Calu3 (cell line): Measurements from ENCODE around the gene GATB. TPM values are rescaled to one million over a fixed set of nuclear protein-coding genes. Genes with fewer than 3 reads are reported as not detected.
A peak's percentile ranks its signal among the peaks of the same experiment; 100 is the strongest.

Experiments used
- BruUV-seq: library from RNA; stranded (reverse); fragments of 400-500 nt; replicated peaks from 2 replicates; lab custom pipeline; 2021; lab: Mats Ljungman, UMichigan
- CTCF ChIA-PET: fragments of 300-600 bp; sonication (Branson Sonifier 250); formaldehyde crosslinking; loops from one replicate; lab custom pipeline; 2022; ENCODE audit warnings: antibody characterized with exemption; lab: Charles Lee
- DNase-seq: peaks from one replicate; pipeline ENCODE4 v3.0.0; 2022
- H3K27ac Mint-ChIP-seq: one replicate; pipeline ENCODE4 v1.8.0; 2022; ENCODE audit warnings: mixed read lengths; ENCODE audit not compliant: unreplicated experiment
- H3K27me3 Mint-ChIP-seq: one replicate; pipeline ENCODE4 v1.8.0; 2022; ENCODE audit warnings: mixed read lengths; ENCODE audit not compliant: unreplicated experiment
- H3K36me3 Mint-ChIP-seq: one replicate; pipeline ENCODE4 v1.8.0; 2022; ENCODE audit warnings: mild to moderate bottlenecking, moderate library complexity, mixed read lengths; ENCODE audit not compliant: insufficient read depth, unreplicated experiment
- H3K4me1 Mint-ChIP-seq: one replicate; pipeline ENCODE4 v1.8.0; 2022; ENCODE audit warnings: mild to moderate bottlenecking, low read depth, mixed read lengths; ENCODE audit not compliant: unreplicated experiment
- H3K4me3 Mint-ChIP-seq: one replicate; pipeline ENCODE4 v1.8.0; 2022; ENCODE audit warnings: mild to moderate bottlenecking, low read depth, moderate library complexity, mixed read lengths; ENCODE audit not compliant: unreplicated experiment
- H3K9me3 Mint-ChIP-seq: one replicate; pipeline ENCODE4 v1.8.0; 2022; ENCODE audit warnings: low read depth, mixed read lengths; ENCODE audit not compliant: unreplicated experiment
- CTCF ChIP-seq: fragments of 200-600 bp; IDR thresholded peaks from one replicate; pipeline ENCODE4 v1.8.0; 2022; ENCODE audit warnings: antibody characterized with exemption; ENCODE audit not compliant: unreplicated experiment
- intact Hi-C: fragments of 100-400 bp; cut with micrococcal nuclease; formaldehyde crosslinking; loops from one replicate; pipeline ENCODE4 v1.10.0; 2022; ENCODE audit not compliant: unreplicated experiment
- total RNA-seq: library from RNA; stranded (reverse); gene quantifications from 2 replicates; pipeline ENCODE4 v1.2.3, GENCODE V29; 2022

GATB gene
- total RNA-seq, 1 experiment from 2014 or later, result 11.6 TPM

GRCh38 chr4:151644622-151645021, 116.2 kb downstream of the GATB start:
- no peaks in the 10 kb centered on the region for H3K9me3 Mint-ChIP-seq
- no peak overlapping the region for H3K4me3 Mint-ChIP-seq
- no peaks in the 10 kb centered on the region for H3K27me3 Mint-ChIP-seq
- peak overlapping the region; percentile 13 for H3K27ac Mint-ChIP-seq
- BruUV-seq, result no TSS peak
- TF ChIP-seq CTCF, result no peak
- intact Hi-C loops, result loop anchor here (5.0 kb wide), 1 partner anchor 732 kb away; no protein-coding TSS in a partner anchor
- CTCF ChIA-PET, result interaction anchor here (0.6 to 1.3 kb wide), 3 partner anchors 14 to 528 kb away, joined by 3 to 4 read pairs (median 3); no protein-coding TSS in a partner anchor
- no peaks in the 10 kb centered on the region for H3K4me1 Mint-ChIP-seq
- peak; percentile 5 for DNase-seq
- peaks cover 5% of the 10 kb centered on the region for H3K36me3 Mint-ChIP-seq

GRCh38 chr4:151643564-151643963, 117.2 kb downstream of the GATB start:
- Mint-ChIP-seq H3K27me3 (no peaks in the 10 kb centered on the region), H3K4me1 (no peaks in the 10 kb centered on the region), H3K4me3 (no peak overlapping the region), H3K27ac (no peak overlapping the region), H3K9me3 (no peaks in the 10 kb centered on the region), H3K36me3 (peaks cover 5% of the 10 kb centered on the region)
- intact Hi-C loops, result loop anchor here (5.0 kb wide), 1 partner anchor 731 kb away; no protein-coding TSS in a partner anchor
- no TSS peak for BruUV-seq
- CTCF ChIA-PET, result interaction anchor here (1.0 kb wide), 1 partner anchor 39 kb away, joined by 3 read pairs; no protein-coding TSS in a partner anchor
- no peak for DNase-seq
- TF ChIP-seq CTCF, result no peak

GRCh38 chr4:151641983-151642382, 118.8 kb downstream of the GATB start:
- H3K27me3 Mint-ChIP-seq, result no peaks in the 10 kb centered on the region
- CTCF ChIA-PET, result no interaction called here
- H3K36me3 Mint-ChIP-seq, result peaks cover 5% of the 10 kb centered on the region
- no peaks in the 10 kb centered on the region for H3K9me3 Mint-ChIP-seq
- no TSS peak for BruUV-seq
- H3K4me1 Mint-ChIP-seq, result no peaks in the 10 kb centered on the region
- no peak for DNase-seq
- intact Hi-C loops, result loop anchor here (5.0 kb wide), 1 partner anchor 730 kb away; no protein-coding TSS in a partner anchor
- H3K27ac Mint-ChIP-seq, result no peak overlapping the region
- no peak overlapping the region for H3K4me3 Mint-ChIP-seq
- TF ChIP-seq CTCF, result no peak

- intact Hi-C loops, result loop anchor here (5.0 kb wide), 1 partner anchor 729 kb away; no protein-coding TSS in a partner anchor
- no peak for DNase-seq
- CTCF ChIA-PET, result no interaction called here
Observed at GRCh38 chr4:151641167-151641566, 119.6 kb downstream of the GATB start.

More at GRCh38 chr4:151641167-151641566, 119.6 kb downstream of the GATB start:
- Mint-ChIP-seq H3K4me1 (no peaks in the 10 kb centered on the region), H3K9me3 (no peaks in the 10 kb centered on the region), H3K27me3 (no peaks in the 10 kb centered on the region), H3K4me3 (no peak overlapping the region), H3K36me3 (peaks cover 5% of the 10 kb centered on the region), H3K27ac (no peak overlapping the region)
- TF ChIP-seq CTCF, result no peak
- no TSS peak for BruUV-seq
